ENCODE data around the gene NCKAP5.

The NCKAP5 gene

GRCh38 chr2:133434959-133435668 lies 133.1 kb downstream of the NCKAP5 start:
- TF ChIP-seq CTCF (IDR thresholded peaks at IDR 0.05; ENCODE audit: low read depth, low read length): peak; percentile 33
- no peak overlapping the region for H3K4me3 ChIP-seq (ENCODE audit: low read depth, low read length)
- H3K4me1 ChIP-seq: no peaks in the 10 kb centered on the region
- no peaks in the 10 kb centered on the region for H3K27me3 ChIP-seq
- no peaks in the 10 kb centered on the region for H3K36me3 ChIP-seq
- no peaks in the 10 kb centered on the region for H3K9me3 ChIP-seq
- DNase-seq: peak; percentile 75

DNA sequence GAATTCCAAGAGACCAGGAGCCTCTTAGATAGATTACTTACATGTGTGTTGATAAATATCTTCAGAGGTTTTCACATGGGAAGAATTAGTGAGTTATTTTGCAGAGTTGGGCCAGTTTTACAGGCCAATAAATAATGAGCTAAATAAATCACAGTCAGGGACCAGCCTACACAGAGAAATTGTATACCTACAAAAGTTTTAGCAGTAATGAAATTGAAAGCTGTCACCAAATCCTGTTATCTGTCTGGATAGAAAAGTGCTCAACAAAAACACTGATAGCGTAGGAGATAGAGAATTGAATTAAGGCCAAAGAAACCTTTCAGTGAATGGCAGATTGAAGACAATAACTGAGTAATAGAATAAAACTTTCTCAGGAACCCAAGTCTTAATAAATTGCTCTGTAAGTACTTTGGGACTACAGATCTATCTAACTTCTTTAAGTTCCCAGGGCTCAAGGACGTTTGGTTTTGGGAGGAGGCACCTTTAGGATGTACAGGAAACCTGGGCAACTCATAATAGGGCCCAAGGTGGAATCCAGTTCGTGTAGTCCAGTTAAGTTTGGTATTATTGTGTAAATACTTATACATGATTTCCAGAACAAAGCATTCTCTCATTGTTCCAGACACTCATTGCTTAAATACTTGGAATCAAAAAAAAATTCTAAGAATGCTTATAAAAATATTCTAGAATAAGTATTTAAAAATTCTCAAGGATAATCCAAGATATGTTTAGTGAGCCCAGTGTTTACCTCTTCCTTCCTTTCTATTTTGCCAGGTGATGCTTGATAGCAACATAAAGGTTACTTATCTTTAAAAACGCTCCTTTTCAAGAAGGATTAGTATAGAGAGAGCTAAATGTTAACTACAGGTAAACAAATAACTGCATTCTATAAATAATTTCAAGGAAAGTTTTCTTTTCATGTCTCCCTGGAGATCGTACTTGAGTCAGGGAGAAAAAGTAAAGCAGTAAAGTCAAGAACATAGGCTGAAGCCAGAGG lies 134.5 kb downstream of the NCKAP5 start:
- H3K27me3 ChIP-seq: no peaks in the 10 kb centered on the region
- TF ChIP-seq CTCF (IDR thresholded peaks at IDR 0.05; ENCODE audit: low read depth, low read length): no peak

GRCh38 chr2:133432778-133433177 lies 135.5 kb downstream of the NCKAP5 start:
- Histone ChIP-seq H3K9me3 (no peaks in the 10 kb centered on the region), H3K4me1 (no peaks in the 10 kb centered on the region)

More for the DNA sequence above, 134.5 kb downstream of the NCKAP5 start:
- H3K4me1 ChIP-seq: no peaks in the 10 kb centered on the region
- H3K9me3 ChIP-seq: no peaks in the 10 kb centered on the region
- no peak for DNase-seq
- H3K4me3 ChIP-seq (ENCODE audit: low read depth, low read length): no peak overlapping the region
- H3K36me3 ChIP-seq: no peaks in the 10 kb centered on the region

DNA sequence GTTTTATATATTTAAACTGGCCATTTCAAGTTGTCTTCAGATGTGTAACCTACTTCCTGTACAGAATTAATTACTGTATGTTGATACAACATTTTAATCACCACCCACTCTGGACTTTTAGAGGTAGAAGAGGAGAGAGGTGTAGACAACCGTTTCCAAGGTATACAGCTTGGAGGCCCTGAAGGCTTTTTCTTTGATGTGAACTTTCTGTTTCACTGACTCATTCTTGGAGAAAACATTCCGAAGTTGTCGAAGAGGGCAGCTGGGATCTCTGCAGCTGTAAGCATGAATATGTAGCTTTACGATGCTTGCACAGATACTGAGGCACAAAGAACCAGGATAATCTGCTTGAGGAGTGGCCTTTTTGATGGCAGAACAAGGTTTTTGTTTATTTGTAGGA lies 137.0 kb downstream of the NCKAP5 start:
- H3K27me3 ChIP-seq: no peaks in the 10 kb centered on the region
- no peak overlapping the region for H3K4me3 ChIP-seq (ENCODE audit: low read depth, low read length)
- no peaks in the 10 kb centered on the region for H3K4me1 ChIP-seq
- no peak for DNase-seq
- no peak for TF ChIP-seq CTCF (IDR thresholded peaks at IDR 0.05; ENCODE audit: low read depth, low read length)
- no peaks in the 10 kb centered on the region for H3K9me3 ChIP-seq
- H3K36me3 ChIP-seq: no peaks in the 10 kb centered on the region

More at GRCh38 chr2:133432778-133433177, 135.5 kb downstream of the NCKAP5 start:
- no peaks in the 10 kb centered on the region for H3K27me3 ChIP-seq
- no peak for TF ChIP-seq CTCF (IDR thresholded peaks at IDR 0.05; ENCODE audit: low read depth, low read length)
- H3K4me3 ChIP-seq (ENCODE audit: low read depth, low read length): no peak overlapping the region
- no peaks in the 10 kb centered on the region for H3K36me3 ChIP-seq
- DNase-seq: no peak

- no peaks in the 10 kb centered on the region for H3K9me3 ChIP-seq
- TF ChIP-seq CTCF (IDR thresholded peaks at IDR 0.05; ENCODE audit: low read depth, low read length): no peak
- H3K27me3 ChIP-seq: no peaks in the 10 kb centered on the region
- H3K4me1 ChIP-seq: peaks cover under 1% of the 10 kb centered on the region; the same call in 1 of the 2 replicates
- no peak for DNase-seq
- no peak overlapping the region for H3K4me3 ChIP-seq (ENCODE audit: low read depth, low read length)
- H3K36me3 ChIP-seq: no peaks in the 10 kb centered on the region
Measured at GRCh38 chr2:133426791-133427190, 141.5 kb downstream of the NCKAP5 start.

All from BE2C (cell line).